Stimulated activated CD4-positive, alpha-beta T cell treated with anti-CD3 and anti-CD28 coated beads, Interleukin-2, amount 100 ng/mL, for 24 hours (primary cell): Measurements from ENCODE around the gene TRPM1.

Experiments
- DNase-seq, 2 donors: peaks; one replicate each; pipeline ENCODE4 v3.0.0-alpha.2; 2020

Gene TRPM1

DNA sequence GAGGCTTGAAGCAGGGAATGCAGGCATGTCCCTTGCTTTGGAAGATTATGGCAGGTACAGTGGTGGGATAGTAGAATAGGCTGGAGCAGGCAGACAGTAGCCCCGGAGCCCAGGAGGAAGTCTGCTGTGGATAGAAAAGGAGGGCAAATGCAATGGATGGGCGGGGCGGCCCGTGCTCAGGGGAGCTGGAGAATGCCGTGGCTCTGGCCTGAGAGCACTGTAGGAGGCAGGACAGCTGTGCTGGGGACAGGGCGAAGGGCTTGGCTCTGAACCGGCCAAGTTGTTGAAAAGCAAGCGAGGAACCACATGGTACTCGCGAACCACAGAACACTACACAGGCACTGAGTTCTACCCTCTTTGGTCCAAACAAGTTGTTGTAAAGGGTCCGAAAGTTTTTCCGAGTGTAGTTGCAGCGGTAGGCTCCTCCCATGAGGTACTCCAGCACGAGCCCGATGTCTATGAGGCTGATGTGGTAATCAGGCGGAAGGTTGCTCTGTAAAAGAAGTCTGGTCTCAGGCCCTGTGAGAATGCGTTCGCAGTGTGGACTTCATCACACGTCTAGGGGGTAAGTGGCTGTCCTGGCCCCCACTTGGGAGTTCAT is 54.7 kb downstream of the TRPM1 start:
- no peak for DNase-seq

DNA sequence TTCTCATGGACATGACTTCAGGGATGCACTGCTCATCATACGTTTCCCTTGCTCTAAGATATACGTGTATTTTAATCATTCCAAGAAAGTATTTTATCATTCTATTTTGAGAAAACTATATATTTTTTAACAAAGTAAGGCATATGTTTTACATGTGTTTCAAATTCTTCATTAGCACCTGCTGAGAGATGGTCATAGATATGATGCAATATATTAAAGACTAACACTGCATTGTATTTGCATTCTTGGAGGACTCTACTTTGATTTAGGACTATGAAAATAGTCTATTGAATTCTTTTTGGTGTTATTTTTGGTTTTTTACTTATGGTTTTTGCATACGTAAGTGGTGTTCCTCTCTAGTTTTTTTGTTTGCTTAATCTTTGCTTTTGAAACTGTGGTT is 55.9 kb downstream of the TRPM1 start:
- DNase-seq = no peak

GRCh38 chr15:31042751-31043150 is 58.8 kb downstream of the TRPM1 start:
- no peak for DNase-seq

- no peak for DNase-seq
These were observed 59.9 kb downstream of the TRPM1 start for GRCh38 chr15:31041610-31042009.

- no peak for DNase-seq
These were observed 60.9 kb downstream of the TRPM1 start for GRCh38 chr15:31040611-31041010.

- DNase-seq = no peak
These were observed 61.6 kb downstream of the TRPM1 start for GRCh38 chr15:31039961-31040360.

- no peak for DNase-seq
These were observed 63.6 kb downstream of the TRPM1 start for GRCh38 chr15:31037731-31038477.

DNA sequence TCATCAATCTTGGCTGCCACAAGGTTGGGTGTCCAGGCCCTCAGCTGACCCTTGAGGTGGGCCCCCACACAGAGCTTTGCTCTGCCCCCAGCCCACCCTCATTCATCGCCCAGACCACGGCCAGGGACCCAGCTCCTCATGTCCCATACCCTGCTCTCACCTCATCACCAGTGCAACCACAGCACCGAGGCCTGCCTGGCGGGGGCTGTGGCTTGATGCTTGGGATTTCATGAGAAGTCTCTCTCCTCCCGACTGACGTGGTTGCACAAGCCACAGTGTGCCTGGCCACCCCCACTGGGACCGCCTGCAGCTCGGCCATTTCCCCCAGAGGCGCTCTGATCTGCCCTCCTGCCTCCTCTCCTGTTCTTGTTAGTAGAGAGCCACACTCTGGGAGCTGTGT is 64.7 kb downstream of the TRPM1 start:
- no peak for DNase-seq

DNA sequence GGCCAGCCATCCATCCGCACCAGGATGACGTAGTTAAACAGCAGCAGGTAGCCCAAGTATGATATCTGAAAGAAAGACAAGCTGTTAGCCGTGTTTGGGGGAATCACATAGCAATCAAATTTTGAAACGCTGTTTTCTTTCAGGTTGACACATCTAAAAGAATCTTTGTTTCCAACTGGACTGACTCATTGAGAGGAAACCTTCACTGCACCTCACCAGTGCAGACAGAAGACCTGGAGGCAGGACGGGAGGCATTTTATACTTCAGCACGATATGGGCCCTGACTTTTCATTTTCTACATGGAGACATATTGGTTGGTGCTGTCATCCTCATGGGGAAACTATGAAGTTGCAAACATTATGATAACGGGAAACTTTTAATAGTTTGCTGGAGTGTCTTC is 65.9 kb downstream of the TRPM1 start:
- no peak for DNase-seq

DNA sequence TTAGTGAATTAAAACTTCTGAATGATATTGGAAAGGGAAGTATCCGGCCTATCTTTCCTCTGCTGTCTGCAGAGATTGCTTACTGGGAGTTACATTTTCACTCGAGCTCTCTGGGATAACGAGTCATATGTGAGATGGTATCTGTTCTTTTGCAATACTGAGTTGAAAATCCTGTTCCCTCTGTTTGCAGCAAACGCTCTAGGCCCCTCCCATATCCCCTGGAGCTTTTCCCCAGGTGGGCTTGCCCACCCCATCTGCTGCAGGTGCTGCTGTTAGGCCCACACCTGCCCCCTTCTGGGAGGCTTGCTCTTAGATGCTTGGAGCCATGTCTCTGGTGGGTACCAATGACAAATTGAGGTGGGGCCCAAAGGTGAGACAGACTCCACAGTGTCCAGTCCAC is 67.4 kb downstream of the TRPM1 start:
- no peak for DNase-seq

GRCh38 chr15:31032961-31033371 is 68.6 kb downstream of the TRPM1 start:
- no peak for DNase-seq

- no peak for DNase-seq
These were observed 70.0 kb downstream of the TRPM1 start for GRCh38 chr15:31031471-31032067.

- DNase-seq = no peak
These were observed 73.5 kb downstream of the TRPM1 start for GRCh38 chr15:31027910-31028578.

- no peak for DNase-seq
These were observed 75.5 kb downstream of the TRPM1 start for GRCh38 chr15:31025996-31026395.

DNA sequence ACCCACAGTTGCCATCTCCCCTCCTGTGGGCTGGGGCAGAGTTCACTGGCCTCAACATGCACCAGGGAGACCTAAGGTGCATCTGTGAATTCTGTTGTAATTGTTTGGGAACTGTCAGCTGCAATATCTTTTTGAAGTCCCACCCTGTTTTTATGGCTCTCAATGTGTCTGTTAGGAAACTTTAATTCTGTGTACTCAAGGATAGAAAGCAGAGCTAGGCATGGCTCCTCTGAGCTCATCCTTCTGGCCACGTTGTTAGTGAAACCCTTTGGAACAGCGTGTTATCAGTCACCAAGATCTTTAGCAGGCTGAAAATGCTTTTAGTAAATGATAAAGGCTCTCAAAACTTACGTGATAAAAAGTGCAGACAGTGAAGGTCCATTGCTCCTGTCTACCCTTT is 76.5 kb downstream of the TRPM1 start:
- no peak for DNase-seq

DNA sequence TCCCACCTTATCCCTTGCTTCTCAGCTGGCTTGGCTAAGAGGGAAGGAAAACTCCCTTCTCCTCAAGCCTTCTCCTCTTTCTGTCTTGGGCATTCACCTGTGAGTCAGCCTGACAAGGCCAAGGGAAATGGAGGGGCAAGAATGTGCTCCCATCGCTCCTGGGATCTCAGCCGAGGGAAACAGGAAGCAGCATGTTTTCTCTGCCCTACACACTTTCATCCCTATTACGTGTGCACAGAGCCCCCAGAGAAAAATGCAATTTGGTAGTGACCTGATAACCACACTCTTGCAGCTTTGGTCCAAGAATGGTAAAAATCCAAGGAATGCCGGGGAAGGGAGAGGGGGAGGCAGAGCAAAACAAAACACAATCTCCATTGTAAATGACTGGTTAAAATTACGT is 77.2 kb downstream of the TRPM1 start:
- DNase-seq = no peak

DNA sequence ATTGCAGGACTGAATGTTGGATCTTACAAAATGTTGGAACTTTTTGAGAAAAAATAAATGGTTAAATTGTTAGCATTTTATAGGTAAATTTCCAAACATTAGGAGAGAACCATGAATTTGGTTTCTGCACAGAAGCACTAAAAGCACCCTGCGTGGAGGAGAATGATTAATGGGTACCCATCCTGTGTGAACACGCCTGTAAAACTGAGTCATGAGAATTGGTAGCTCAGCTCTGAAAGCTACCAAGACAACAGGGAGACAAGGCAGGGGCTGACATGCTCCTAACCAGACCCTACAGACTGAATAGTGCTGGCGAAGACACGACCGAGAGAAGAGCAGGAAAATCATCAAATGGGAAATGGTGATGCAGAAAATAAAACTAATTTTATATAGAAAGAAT is 77.7 kb downstream of the TRPM1 start:
- DNase-seq = no peak

GRCh38 chr15:31021067-31021665 is 80.4 kb downstream of the TRPM1 start:
- DNase-seq = no peak

DNA sequence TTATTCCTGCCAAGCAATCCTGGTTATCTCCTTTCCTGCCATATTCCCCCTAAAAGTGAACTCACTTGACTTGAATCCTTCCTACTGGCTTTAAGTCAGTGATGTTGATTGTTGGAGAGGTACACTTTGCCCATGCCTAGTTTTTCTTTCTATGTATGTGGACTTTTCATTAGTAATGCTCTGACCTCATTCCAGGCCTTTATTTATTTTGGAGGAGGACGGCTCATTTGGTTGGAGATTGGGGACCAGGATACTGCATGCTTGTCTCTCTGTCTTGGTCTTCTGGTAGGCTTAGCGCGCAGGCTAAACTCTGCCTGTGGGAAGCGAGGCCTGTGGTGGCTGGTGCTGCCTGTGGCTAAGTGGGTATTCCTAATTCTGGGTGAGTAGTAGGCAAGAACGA is 81.0 kb downstream of the TRPM1 start:
- no peak for DNase-seq

- DNase-seq = no peak
These were observed 81.5 kb downstream of the TRPM1 start for GRCh38 chr15:31019986-31020385.

GRCh38 chr15:31017311-31017710 is 84.2 kb downstream of the TRPM1 start:
- DNase-seq = no peak

- DNase-seq = no peak
These were observed 85.0 kb downstream of the TRPM1 start for GRCh38 chr15:31016446-31016915.

DNA sequence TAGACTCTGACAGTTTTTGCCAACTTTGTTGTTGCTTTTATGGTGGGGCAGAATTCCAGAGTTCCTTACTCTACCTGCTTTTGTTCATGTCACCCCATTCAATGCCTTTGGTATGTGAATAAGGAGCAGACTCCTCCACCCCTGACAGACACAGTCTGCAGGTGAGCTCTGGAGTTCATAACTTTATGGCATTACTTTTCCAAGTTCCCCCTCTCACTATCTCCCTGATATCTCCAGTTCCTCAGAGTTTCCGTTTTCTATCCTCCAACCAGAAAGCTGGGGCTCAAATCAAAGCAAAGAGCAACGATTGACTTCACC is 87.0 kb downstream of the TRPM1 start:
- no peak for DNase-seq
